Measurements from ENCODE around the gene APOM.
A peak's percentile ranks its signal among the peaks of the same experiment; 100 is the strongest.

Gene APOM

GRCh38 chr6:31655349-31656237 lies at the start of gene APOM:
APOM (plus strand) TSS chr6:31655894; CDS start chr6:31655967, 73 bp downstream.
- no peak for DNase-seq

- DNase-seq: no peak
These were observed 48.4 kb upstream of the APOM start for GRCh38 chr6:31607317-31607716.

- no peak for DNase-seq
These were observed 45.9 kb upstream of the APOM start for GRCh38 chr6:31609519-31610406.

GRCh38 chr6:31610968-31611367 lies 44.7 kb upstream of the APOM start:
- no peak for DNase-seq

- DNase-seq: peak; percentile 34
These were observed 41.5 kb upstream of the APOM start for GRCh38 chr6:31614075-31614619.

- DNase-seq: peak; percentile 27
These were observed 40.8 kb upstream of the APOM start, which contains the start of gene AIF1 for GRCh38 chr6:31614684-31615578. AIF1 (plus strand) TSS chr6:31615234; CDS start chr6:31615330, 96 bp downstream.

GRCh38 chr6:31615748-31616147 lies 39.9 kb upstream of the APOM start:
- DNase-seq: peak; percentile 27

GRCh38 chr6:31617010-31617409 lies 38.7 kb upstream of the APOM start:
- DNase-seq: no peak

GRCh38 chr6:31619805-31620585 lies 35.7 kb upstream of the APOM start:
- DNase-seq: peak; percentile 99

- no peak for DNase-seq
These were observed 34.9 kb upstream of the APOM start, which contains the start of gene PRRC2A for GRCh38 chr6:31620586-31621319. PRRC2A (plus strand) TSS chr6:31620715; CDS start chr6:31622790, 2,075 bp downstream.

GRCh38 chr6:31621320-31621939 lies 34.3 kb upstream of the APOM start:
- DNase-seq: no peak

GRCh38 chr6:31621991-31622390 lies 33.7 kb upstream of the APOM start:
- no peak for DNase-seq

- no peak for DNase-seq
These were observed 33.0 kb upstream of the APOM start for GRCh38 chr6:31622684-31623091.

- DNase-seq: no peak
These were observed 31.6 kb upstream of the APOM start for GRCh38 chr6:31624070-31624469.

- DNase-seq: no peak
These were observed 28.7 kb upstream of the APOM start for GRCh38 chr6:31626952-31627351.

- no peak for DNase-seq
These were observed 27.9 kb upstream of the APOM start for GRCh38 chr6:31627690-31628287.

GRCh38 chr6:31629014-31629413 lies 26.7 kb upstream of the APOM start:
- DNase-seq: no peak

- DNase-seq: no peak
These were observed 25.3 kb upstream of the APOM start for GRCh38 chr6:31630177-31630934.

GRCh38 chr6:31631209-31631608 lies 24.5 kb upstream of the APOM start:
- no peak for DNase-seq
